Astrocyte of the spinal cord (primary cell): Measurements from ENCODE around the gene NKX2-1.

Source experiments
- DNase-seq: peaks from one replicate; pipeline ENCODE4 v3.0.0; 2011; ENCODE audit warnings: low read depth, low spot score
- H3K4me3 ChIP-seq: 2 replicates; pipeline ENCODE4 v1.5.1; 2011; ENCODE audit warnings: low read depth, mild to moderate bottlenecking, low read length, moderate library complexity
- in situ Hi-C: cut with HindIII; loops from 2 replicates; pipeline ENCODE4 v1.10.0; 2017; ENCODE audit warnings: low sequenced_read_pairs
- TF ChIP-seq, protein P1 (sequence below): IDR thresholded peaks from 2 replicates; pipeline ENCODE4 v1.5.1; 2012; ENCODE audit warnings: low read depth, mild to moderate bottlenecking, low read length, inconsistent platforms

Gene NKX2-1

DNA sequence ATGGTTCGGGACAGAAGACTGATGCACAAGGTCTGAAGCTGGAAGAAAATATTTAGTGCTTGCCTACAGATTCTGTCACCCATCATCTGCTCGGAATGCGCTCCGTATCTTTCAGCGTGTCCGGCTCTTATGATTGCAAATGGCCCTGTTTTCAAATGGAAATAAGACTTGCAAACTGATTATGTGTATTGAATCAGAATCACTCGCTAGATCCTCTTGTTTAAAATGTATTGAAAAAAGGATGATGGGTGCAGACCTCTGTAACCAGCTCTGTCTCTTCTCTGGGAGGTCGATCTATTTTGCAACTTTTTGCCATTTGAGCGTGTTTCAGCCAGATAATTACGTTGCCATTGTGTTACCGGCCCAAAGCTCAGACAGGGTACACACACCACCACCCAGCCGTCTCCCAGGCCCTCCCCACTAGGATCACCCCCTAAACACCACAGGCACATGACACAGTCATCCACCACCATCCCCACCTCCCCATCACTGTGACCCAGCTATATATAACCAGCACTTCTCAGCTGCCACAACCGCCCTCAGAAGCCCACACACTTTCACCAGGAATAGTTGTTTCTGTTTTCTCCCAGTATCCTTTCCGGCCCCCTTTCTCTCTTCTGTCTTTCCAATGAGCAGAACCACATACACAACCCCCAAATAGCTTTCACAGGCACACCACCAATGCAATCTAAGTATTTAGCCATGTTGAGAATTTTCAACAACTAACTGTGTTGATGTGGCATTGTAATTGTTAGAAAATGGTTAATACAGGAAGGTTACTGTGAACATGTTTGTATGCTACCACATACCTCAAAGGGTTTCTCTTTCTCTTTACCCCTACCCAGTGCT lies 10.7 kb downstream of the NKX2-1 start:
- H3K4me3 ChIP-seq = no peak overlapping the region
- TF ChIP-seq, protein P1, sequence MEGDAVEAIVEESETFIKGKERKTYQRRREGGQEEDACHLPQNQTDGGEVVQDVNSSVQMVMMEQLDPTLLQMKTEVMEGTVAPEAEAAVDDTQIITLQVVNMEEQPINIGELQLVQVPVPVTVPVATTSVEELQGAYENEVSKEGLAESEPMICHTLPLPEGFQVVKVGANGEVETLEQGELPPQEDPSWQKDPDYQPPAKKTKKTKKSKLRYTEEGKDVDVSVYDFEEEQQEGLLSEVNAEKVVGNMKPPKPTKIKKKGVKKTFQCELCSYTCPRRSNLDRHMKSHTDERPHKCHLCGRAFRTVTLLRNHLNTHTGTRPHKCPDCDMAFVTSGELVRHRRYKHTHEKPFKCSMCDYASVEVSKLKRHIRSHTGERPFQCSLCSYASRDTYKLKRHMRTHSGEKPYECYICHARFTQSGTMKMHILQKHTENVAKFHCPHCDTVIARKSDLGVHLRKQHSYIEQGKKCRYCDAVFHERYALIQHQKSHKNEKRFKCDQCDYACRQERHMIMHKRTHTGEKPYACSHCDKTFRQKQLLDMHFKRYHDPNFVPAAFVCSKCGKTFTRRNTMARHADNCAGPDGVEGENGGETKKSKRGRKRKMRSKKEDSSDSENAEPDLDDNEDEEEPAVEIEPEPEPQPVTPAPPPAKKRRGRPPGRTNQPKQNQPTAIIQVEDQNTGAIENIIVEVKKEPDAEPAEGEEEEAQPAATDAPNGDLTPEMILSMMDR = no peak
- in situ Hi-C loops = no loop called here
- no peak for DNase-seq

DNA sequence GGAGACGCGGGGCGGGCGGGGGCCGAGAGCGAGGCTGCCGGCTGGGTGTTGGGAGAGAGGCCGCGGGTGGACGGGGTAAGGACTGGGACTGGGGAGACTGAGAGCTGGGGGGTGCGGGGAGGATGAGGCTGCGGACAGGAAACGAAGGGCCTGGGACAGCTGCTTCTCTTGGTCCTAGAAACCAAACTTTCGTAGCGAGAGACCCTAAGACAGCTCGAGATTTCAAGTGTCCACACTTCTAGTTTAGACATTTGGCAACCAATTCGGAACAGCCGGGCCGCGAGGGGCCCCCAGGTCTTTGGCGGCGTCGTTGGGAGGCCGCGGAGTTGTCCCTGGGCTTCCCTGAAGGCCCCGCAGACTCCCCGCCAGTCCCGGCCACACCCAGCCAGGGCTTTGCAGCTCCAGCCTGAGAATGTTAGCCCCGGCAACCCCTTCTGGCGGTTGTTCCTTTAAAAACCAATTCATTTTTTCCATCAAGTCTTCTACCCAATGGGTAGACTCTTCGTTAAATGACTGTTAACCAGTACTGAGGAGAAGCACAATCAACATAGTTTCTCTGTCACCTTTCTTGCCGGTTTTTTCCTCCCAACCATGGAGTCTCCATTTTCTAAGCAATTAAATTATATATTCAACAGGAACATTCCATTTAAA lies 11.5 kb downstream of the NKX2-1 start:
- no peak for DNase-seq
- TF ChIP-seq, protein P1 = no peak
- H3K4me3 ChIP-seq = no peak overlapping the region
- in situ Hi-C loops = no loop called here

GRCh38 chr14:36507847-36508417 lies 12.1 kb downstream of the NKX2-1 start:
- DNase-seq = no peak
- TF ChIP-seq, protein P1 = no peak
- in situ Hi-C loops = no loop called here

GRCh38 chr14:36506732-36507614 lies 13.1 kb downstream of the NKX2-1 start:
- TF ChIP-seq, protein P1 = no peak
- in situ Hi-C loops = no loop called here
- no peak overlapping the region for H3K4me3 ChIP-seq
- no peak for DNase-seq

More at GRCh38 chr14:36507847-36508417, 12.1 kb downstream of the NKX2-1 start:
- no peak overlapping the region for H3K4me3 ChIP-seq

DNA sequence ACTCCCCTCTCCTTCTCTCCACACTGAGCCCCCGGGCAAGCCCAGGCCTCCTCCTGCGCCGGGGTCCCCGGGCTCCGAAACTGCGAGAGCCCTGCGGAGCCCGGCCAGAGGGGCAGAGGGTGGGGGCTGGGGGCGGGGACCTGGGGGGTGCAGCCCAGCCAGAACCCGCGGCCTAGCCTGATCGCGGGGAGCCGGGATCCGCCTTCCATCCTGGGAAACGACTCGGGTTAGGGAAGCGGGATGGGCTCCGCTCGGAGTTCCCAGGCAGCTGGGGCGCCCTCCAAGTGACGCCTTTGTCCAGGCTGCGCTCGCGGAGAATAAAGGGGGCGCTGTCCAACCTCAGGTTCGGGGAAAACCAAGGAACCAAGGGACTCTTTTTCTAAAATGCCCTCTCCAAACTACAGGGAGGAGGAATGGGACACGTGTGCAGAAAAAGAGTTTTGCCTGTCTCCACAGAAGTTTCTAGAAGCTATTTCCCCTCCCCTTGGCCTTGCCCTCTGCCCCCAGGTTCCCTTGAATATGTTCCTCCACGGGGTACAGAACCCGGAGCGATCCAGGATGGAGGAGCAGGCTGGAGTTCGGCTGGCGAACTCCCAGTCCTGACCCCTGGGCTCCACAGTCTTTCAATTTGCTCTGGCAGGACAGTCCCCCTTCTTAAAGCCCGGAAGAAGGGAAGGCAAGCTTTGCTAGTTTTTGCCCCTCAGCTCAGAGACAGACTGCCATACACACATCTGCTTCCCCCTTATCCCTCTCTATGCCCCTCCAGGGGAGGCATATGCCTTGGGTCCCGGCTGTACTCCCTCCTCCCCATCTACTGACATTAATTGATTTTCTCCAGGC lies 13.9 kb downstream of the NKX2-1 start:
- in situ Hi-C loops = no loop called here
- TF ChIP-seq, protein P1 = no peak

More for the DNA sequence above, 13.9 kb downstream of the NKX2-1 start:
- H3K4me3 ChIP-seq = no peak overlapping the region
- no peak for DNase-seq
